HepG2 (cell line): ENCODE measurements around the gene JADE2. TPM values are rescaled to one million over a fixed set of nuclear protein-coding genes. Genes with fewer than 3 reads are reported as not detected.

ENCODE experiments used
- ATF2 ChIP-seq: sonication (generic); formaldehyde crosslinking; IDR thresholded peaks from 2 replicates; pipeline ENCODE4 v1.4.0; 2020; ENCODE audit warnings: missing genetic modification reagents
- DMAP1 ChIP-seq: IDR thresholded peaks from 2 replicates; pipeline ENCODE4 v1.6.1; 2016
- HHEX ChIP-seq: IDR thresholded peaks from 2 replicates; pipeline ENCODE4 v1.6.1; 2016; ENCODE audit warnings: control low read depth
- MAFF ChIP-seq: IDR thresholded peaks from 2 replicates; pipeline ENCODE4 v1.6.1; 2011; ENCODE audit warnings: low read depth, low read length, improper control_type of control experiment
- NR2F1 ChIP-seq, 2 experiments: fragments of 450-650 bp in 1 of 2; formaldehyde crosslinking in 1 of 2; IDR thresholded peaks; 2 replicates each; pipeline versions ENCODE4 v1.5.0 to v1.6.1; 2016 to 2020; ENCODE audit warnings: mild to moderate bottlenecking in 1 of 2, missing compliant biosample characterization in 1 of 2, missing genetic modification reagents in 1 of 2, moderate library complexity in 1 of 2
- REXO4 ChIP-seq: sonication (generic); formaldehyde crosslinking; IDR thresholded peaks from 2 replicates; pipeline ENCODE4 v1.8.0; 2022; ENCODE audit warnings: missing genetic modification reagents, mild to moderate bottlenecking, borderline replicate concordance
- SAP130 ChIP-seq: IDR thresholded peaks from 2 replicates; pipeline ENCODE4 v1.6.1; 2016; ENCODE audit warnings: low read depth
- TBX2 ChIP-seq: sonication (generic); formaldehyde crosslinking; IDR thresholded peaks from 2 replicates; pipeline ENCODE4 v1.5.0; 2020; ENCODE audit warnings: missing genetic modification reagents, mild to moderate bottlenecking, borderline replicate concordance
- TFAP4 ChIP-seq: sonication (generic); IDR thresholded peaks from 2 replicates; pipeline ENCODE4 v1.6.1; 2016; ENCODE audit warnings: low read depth, borderline replicate concordance
- ZMYM2 ChIP-seq: sonication (generic); formaldehyde crosslinking; IDR thresholded peaks from 2 replicates; pipeline ENCODE4 v1.8.0; 2022; ENCODE audit warnings: mild to moderate bottlenecking, missing genetic modification reagents
- ZNF564 ChIP-seq: sonication (generic); formaldehyde crosslinking; IDR thresholded peaks from 2 replicates; pipeline ENCODE4 v1.8.1; 2023; ENCODE audit warnings: mild to moderate bottlenecking, missing genetic modification reagents
- ZNF710 ChIP-seq: sonication (generic); formaldehyde crosslinking; IDR thresholded peaks from 2 replicates; pipeline ENCODE4 v1.5.0; 2020; ENCODE audit warnings: mild to moderate bottlenecking, missing genetic modification reagents, borderline replicate concordance
- ZNF790 ChIP-seq: sonication (generic); formaldehyde crosslinking; IDR thresholded peaks from 2 replicates; pipeline ENCODE4 v1.8.0; 2022; ENCODE audit warnings: missing genetic modification reagents, mild to moderate bottlenecking, borderline replicate concordance
- polyA plus RNA-seq, 8 experiments: library from polyadenylated mRNA; depleted of rRNA in 3 of 8; stranded (reverse) in 7 of 8; unstranded in 1 of 8; fragments of >200 nt; fragmentation: Illumina TruSeq in 4 of 8; extraction: Trizol in 4 of 8; gene quantifications; 2 replicates each; pipeline versions ENCODE4 v1.2.1 to v1.2.3, GENCODE V29; 2011 to 2016; ENCODE audit warnings: low read depth in 4 of 8, missing spikeins in 1 of 8, mixed read lengths in 1 of 8; ENCODE audit not compliant: insufficient read depth in 1 of 8
- total RNA-seq, 5 experiments: library from RNA; depleted of rRNA; stranded (reverse); fragments of >200 nt; fragmentation: Illumina TruSeq; extraction: Trizol; gene quantifications; 2 replicates each; pipeline ENCODE4 v1.2.3, GENCODE V29; 2016; ENCODE audit warnings: low read depth in 1 of 5
- TF ChIP-seq, protein P1 (sequence below): IDR thresholded peaks from 2 replicates; pipeline ENCODE4 v1.6.1; 2016; ENCODE audit warnings: mild to moderate bottlenecking
- TF ChIP-seq, protein P2 (sequence below), 2 experiments: sonication (generic) in 1 of 2; formaldehyde crosslinking in 1 of 2; IDR thresholded peaks; 2 replicates each; pipeline versions ENCODE4 v1.4.0 to v1.6.1; 2018 to 2020; ENCODE audit warnings: missing genetic modification reagents in 2 of 2, borderline replicate concordance in 1 of 2, low read depth in 1 of 2, mild to moderate bottlenecking in 1 of 2, missing biosample characterization in 1 of 2
- TF ChIP-seq, protein P3 (sequence below): sonication (generic); formaldehyde crosslinking; IDR thresholded peaks from 2 replicates; pipeline ENCODE4 v1.4.0; 2020; ENCODE audit warnings: low read depth, mild to moderate bottlenecking, missing genetic modification reagents
- TF ChIP-seq, protein P4 (sequence below): IDR thresholded peaks from 2 replicates; pipeline ENCODE4 v1.6.1; 2016; ENCODE audit warnings: missing compliant biosample characterization, missing genetic modification reagents, borderline replicate concordance

Gene JADE2
- total and polyA plus RNA-seq, 2 of the 13 experiments (the other 11 are each of a cell fraction or from before 2014, with no cell fraction given): 7.5 to 15.1 TPM

- TF ChIP-seq ZNF790 (CRISPR knock-in tag) (no peak), TBX2 (CRISPR knock-in tag) (peak; percentile 54; the same call in 1 of the 2 replicates), DMAP1 (CRISPR knock-in tag) (no peak), SAP130 (CRISPR knock-in tag) (peak; percentile 43; the same call in 1 of the 2 replicates), ZNF564 (0 out of 2 replicates have a peak, but pooled peaks have one; percentile 3), ZNF710 (CRISPR knock-in tag) (peak; percentile 79), NR2F1 (CRISPR knock-in tag; IDR thresholded peaks at IDR 0.05) (peak; percentile 44 to 60; a peak in 3 of 4 replicates), ATF2 (CRISPR knock-in tag) (no peak), HHEX (no peak), REXO4 (CRISPR knock-in tag) (no peak), MAFF (no peak), TFAP4 (peak; percentile 15; the same call in 1 of the 2 replicates), ZMYM2 (CRISPR knock-in tag) (peak; percentile 43; the same call in 1 of the 2 replicates)
- TF ChIP-seq, protein P1, sequence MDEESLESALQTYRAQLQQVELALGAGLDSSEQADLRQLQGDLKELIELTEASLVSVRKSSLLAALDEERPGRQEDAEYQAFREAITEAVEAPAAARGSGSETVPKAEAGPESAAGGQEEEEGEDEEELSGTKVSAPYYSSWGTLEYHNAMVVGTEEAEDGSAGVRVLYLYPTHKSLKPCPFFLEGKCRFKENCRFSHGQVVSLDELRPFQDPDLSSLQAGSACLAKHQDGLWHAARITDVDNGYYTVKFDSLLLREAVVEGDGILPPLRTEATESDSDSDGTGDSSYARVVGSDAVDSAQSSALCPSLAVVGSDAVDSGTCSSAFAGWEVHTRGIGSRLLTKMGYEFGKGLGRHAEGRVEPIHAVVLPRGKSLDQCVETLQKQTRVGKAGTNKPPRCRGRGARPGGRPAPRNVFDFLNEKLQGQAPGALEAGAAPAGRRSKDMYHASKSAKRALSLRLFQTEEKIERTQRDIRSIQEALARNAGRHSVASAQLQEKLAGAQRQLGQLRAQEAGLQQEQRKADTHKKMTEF (CRISPR knock-in tag): peak; percentile 4; the same call in 1 of the 2 replicates
- TF ChIP-seq, protein P2, sequence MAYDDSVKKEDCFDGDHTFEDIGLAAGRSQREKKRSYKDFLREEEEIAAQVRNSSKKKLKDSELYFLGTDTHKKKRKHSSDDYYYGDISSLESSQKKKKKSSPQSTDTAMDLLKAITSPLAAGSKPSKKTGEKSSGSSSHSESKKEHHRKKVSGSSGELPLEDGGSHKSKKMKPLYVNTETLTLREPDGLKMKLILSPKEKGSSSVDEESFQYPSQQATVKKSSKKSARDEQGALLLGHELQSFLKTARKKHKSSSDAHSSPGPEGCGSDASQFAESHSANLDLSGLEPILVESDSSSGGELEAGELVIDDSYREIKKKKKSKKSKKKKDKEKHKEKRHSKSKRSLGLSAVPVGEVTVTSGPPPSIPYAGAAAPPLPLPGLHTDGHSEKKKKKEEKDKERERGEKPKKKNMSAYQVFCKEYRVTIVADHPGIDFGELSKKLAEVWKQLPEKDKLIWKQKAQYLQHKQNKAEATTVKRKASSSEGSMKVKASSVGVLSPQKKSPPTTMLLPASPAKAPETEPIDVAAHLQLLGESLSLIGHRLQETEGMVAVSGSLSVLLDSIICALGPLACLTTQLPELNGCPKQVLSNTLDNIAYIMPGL (CRISPR knock-in tag; IDR thresholded peaks at IDR 0.05; ENCODE audit: borderline replicate concordance in 1 of 2, low read depth in 1 of 2): peak; percentile 7 to 81; a peak in 3 of 4 replicates
- TF ChIP-seq, protein P3, sequence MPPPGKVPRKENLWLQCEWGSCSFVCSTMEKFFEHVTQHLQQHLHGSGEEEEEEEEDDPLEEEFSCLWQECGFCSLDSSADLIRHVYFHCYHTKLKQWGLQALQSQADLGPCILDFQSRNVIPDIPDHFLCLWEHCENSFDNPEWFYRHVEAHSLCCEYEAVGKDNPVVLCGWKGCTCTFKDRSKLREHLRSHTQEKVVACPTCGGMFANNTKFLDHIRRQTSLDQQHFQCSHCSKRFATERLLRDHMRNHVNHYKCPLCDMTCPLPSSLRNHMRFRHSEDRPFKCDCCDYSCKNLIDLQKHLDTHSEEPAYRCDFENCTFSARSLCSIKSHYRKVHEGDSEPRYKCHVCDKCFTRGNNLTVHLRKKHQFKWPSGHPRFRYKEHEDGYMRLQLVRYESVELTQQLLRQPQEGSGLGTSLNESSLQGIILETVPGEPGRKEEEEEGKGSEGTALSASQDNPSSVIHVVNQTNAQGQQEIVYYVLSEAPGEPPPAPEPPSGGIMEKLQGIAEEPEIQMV (CRISPR knock-in tag): no peak
- TF ChIP-seq, protein P4, sequence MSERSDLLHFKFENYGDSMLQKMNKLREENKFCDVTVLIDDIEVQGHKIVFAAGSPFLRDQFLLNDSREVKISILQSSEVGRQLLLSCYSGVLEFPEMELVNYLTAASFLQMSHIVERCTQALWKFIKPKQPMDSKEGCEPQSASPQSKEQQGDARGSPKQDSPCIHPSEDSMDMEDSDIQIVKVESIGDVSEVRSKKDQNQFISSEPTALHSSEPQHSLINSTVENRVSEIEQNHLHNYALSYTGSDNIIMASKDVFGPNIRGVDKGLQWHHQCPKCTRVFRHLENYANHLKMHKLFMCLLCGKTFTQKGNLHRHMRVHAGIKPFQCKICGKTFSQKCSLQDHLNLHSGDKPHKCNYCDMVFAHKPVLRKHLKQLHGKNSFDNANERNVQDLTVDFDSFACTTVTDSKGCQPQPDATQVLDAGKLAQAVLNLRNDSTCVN (CRISPR knock-in tag): no peak
These were observed 1.9 kb downstream of the JADE2 start (continued) for GRCh38 chr5:134527156-134527960.
